ENCODE measurements around the gene BARX1. TPM values are rescaled to one million over a fixed set of nuclear protein-coding genes. Genes with fewer than 3 reads are reported as not detected.

The BARX1 gene
- total and polyA plus RNA-seq, 2 donors (not counting 1 experiment from before 2014, with no cell fraction given), result not detected

- H3K4me2 ChIP-seq (ENCODE audit: extremely low read depth, insufficient read depth, low read length), result no peak overlapping the region
- H3K27ac ChIP-seq (ENCODE audit: insufficient read depth, low read length), result no peak overlapping the region
- no peaks in the 10 kb centered on the region for H3K4me1 ChIP-seq (ENCODE audit: control insufficient read depth, extremely low read depth, insufficient read depth, low read length)
- H3K9me3 ChIP-seq (ENCODE audit: control insufficient read depth, insufficient read depth, low read depth, low read length), result no peaks in the 10 kb centered on the region
- H3K27me3 ChIP-seq (ENCODE audit: control insufficient read depth, insufficient read depth, low read length), result no peaks in the 10 kb centered on the region
- H3K79me2 ChIP-seq (ENCODE audit: control insufficient read depth, insufficient read depth, low read length), result no peaks in the 10 kb centered on the region
- H3K4me3 ChIP-seq (replicated peaks in 1 of 4; ENCODE audit: control extremely low read depth in 1 of 4, insufficient read depth in 1 of 4, low read depth in 3 of 4, low read length in 4 of 4), result no peak overlapping the region
- TF ChIP-seq CTCF (conservative IDR thresholded peaks at IDR 0.05 in 1 of 2, IDR thresholded peaks at IDR 0.05 in 1 of 2; ENCODE audit: low read depth in 1 of 2, low read length in 2 of 2), result no peak
- no peak for TF ChIP-seq EZH2 (IDR thresholded peaks at IDR 0.05; ENCODE audit: low read length, missing control alignments)
- no peak overlapping the region for H2AFZ ChIP-seq (ENCODE audit: low read length)
- no peak overlapping the region for H3K9ac ChIP-seq (ENCODE audit: insufficient read depth, low read length)
- H4K20me1 ChIP-seq (ENCODE audit: control insufficient read depth, extremely low read depth, insufficient read depth, low read length), result no peaks in the 10 kb centered on the region
- DNase-seq (ENCODE audit: low read depth in 2 of 2), result no peak
- no peaks in the 10 kb centered on the region for H3K36me3 ChIP-seq (ENCODE audit: control insufficient read depth, insufficient read depth, low read length)
Measured at GRCh38 chr9:93911801-93912554, 43.2 kb downstream of the BARX1 start.

GRCh38 chr9:93911136-93911745 is 43.9 kb downstream of the BARX1 start:
- Histone ChIP-seq H2AFZ (ENCODE audit: low read length) (no peak overlapping the region), H4K20me1 (ENCODE audit: control insufficient read depth, extremely low read depth, insufficient read depth, low read length) (no peaks in the 10 kb centered on the region), H3K79me2 (ENCODE audit: control insufficient read depth, insufficient read depth, low read length) (no peaks in the 10 kb centered on the region), H3K4me2 (ENCODE audit: extremely low read depth, insufficient read depth, low read length) (no peak overlapping the region), H3K36me3 (ENCODE audit: control insufficient read depth, insufficient read depth, low read length) (no peaks in the 10 kb centered on the region), H3K4me3 (replicated peaks in 1 of 4; ENCODE audit: control extremely low read depth in 1 of 4, insufficient read depth in 1 of 4, low read depth in 3 of 4, low read length in 4 of 4) (no peak overlapping the region), H3K4me1 (ENCODE audit: control insufficient read depth, extremely low read depth, insufficient read depth, low read length) (no peaks in the 10 kb centered on the region), H3K27me3 (ENCODE audit: control insufficient read depth, insufficient read depth, low read length) (no peaks in the 10 kb centered on the region), H3K27ac (ENCODE audit: insufficient read depth, low read length) (no peak overlapping the region), H3K9ac (ENCODE audit: insufficient read depth, low read length) (no peak overlapping the region), H3K9me3 (ENCODE audit: control insufficient read depth, insufficient read depth, low read depth, low read length) (no peaks in the 10 kb centered on the region)
- no peak for DNase-seq (ENCODE audit: low read depth in 2 of 2)
- TF ChIP-seq EZH2 (IDR thresholded peaks at IDR 0.05; ENCODE audit: low read length, missing control alignments), result no peak
- TF ChIP-seq CTCF (conservative IDR thresholded peaks at IDR 0.05 in 1 of 2, IDR thresholded peaks at IDR 0.05 in 1 of 2; ENCODE audit: low read depth in 1 of 2, low read length in 2 of 2), result no peak

- Histone ChIP-seq H3K9ac (ENCODE audit: insufficient read depth, low read length) (no peak overlapping the region), H4K20me1 (ENCODE audit: control insufficient read depth, extremely low read depth, insufficient read depth, low read length) (no peaks in the 10 kb centered on the region), H3K4me1 (ENCODE audit: control insufficient read depth, extremely low read depth, insufficient read depth, low read length) (no peaks in the 10 kb centered on the region), H3K27me3 (ENCODE audit: control insufficient read depth, insufficient read depth, low read length) (no peaks in the 10 kb centered on the region), H2AFZ (ENCODE audit: low read length) (no peak overlapping the region), H3K4me2 (ENCODE audit: extremely low read depth, insufficient read depth, low read length) (no peak overlapping the region), H3K9me3 (ENCODE audit: control insufficient read depth, insufficient read depth, low read depth, low read length) (no peaks in the 10 kb centered on the region), H3K4me3 (replicated peaks in 1 of 4; ENCODE audit: control extremely low read depth in 1 of 4, insufficient read depth in 1 of 4, low read depth in 3 of 4, low read length in 4 of 4) (no peak overlapping the region), H3K36me3 (ENCODE audit: control insufficient read depth, insufficient read depth, low read length) (no peaks in the 10 kb centered on the region), H3K79me2 (ENCODE audit: control insufficient read depth, insufficient read depth, low read length) (no peaks in the 10 kb centered on the region), H3K27ac (ENCODE audit: insufficient read depth, low read length) (no peak overlapping the region)
- DNase-seq (ENCODE audit: low read depth in 2 of 2), result no peak
- TF ChIP-seq CTCF (conservative IDR thresholded peaks at IDR 0.05 in 1 of 2, IDR thresholded peaks at IDR 0.05 in 1 of 2; ENCODE audit: low read depth in 1 of 2, low read length in 2 of 2) (no peak), EZH2 (IDR thresholded peaks at IDR 0.05; ENCODE audit: low read length, missing control alignments) (no peak)
Measured at GRCh38 chr9:93910598-93910997, 44.6 kb downstream of the BARX1 start.

Measured in fibroblast of lung (primary cell).